Endodermal cell (in vitro differentiated cells): Measurements from ENCODE around the gene TFF1. TPM values are rescaled to one million over a fixed set of nuclear protein-coding genes. Genes with fewer than 3 reads are reported as not detected.

Experiments
- DNase-seq: peaks from one replicate; pipeline ENCODE4 v3.0.0-alpha.2; 2017
- H3K27ac ChIP-seq: 2 replicates; pipeline ENCODE4 v1.5.1; 2013; ENCODE audit warnings: mild to moderate bottlenecking, low read depth, low read length, moderate library complexity
- H3K27me3 ChIP-seq: 2 replicates; pipeline ENCODE4 v1.6.1; 2013; ENCODE audit warnings: mild to moderate bottlenecking, low read length, moderate library complexity; ENCODE audit not compliant: insufficient read depth, control insufficient read depth, poor library complexity, severe bottlenecking
- H3K36me3 ChIP-seq: 2 replicates; pipeline ENCODE4 v1.7.0; 2013; ENCODE audit warnings: mild to moderate bottlenecking, low read length, moderate library complexity; ENCODE audit not compliant: control insufficient read depth, insufficient read depth
- H3K4me1 ChIP-seq: one replicate; pipeline ENCODE4 v1.7.0; 2013; ENCODE audit warnings: low read length; ENCODE audit not compliant: control insufficient read depth, insufficient read depth
- H3K4me3 ChIP-seq: 2 replicates; pipeline ENCODE4 v1.5.1; 2013; ENCODE audit warnings: mild to moderate bottlenecking, low read length, moderate library complexity
- H3K9ac ChIP-seq: 2 replicates; pipeline ENCODE4 v1.6.1; 2013; ENCODE audit warnings: mild to moderate bottlenecking, low read length, moderate library complexity; ENCODE audit not compliant: poor library complexity, severe bottlenecking; ENCODE audit errors: extremely low read depth
- H3K9me3 ChIP-seq: 2 replicates; pipeline ENCODE4 v1.6.1; 2013; ENCODE audit warnings: mild to moderate bottlenecking, low read length, moderate library complexity; ENCODE audit not compliant: control insufficient read depth
- H3K27ac Mint-ChIP-seq: 2 replicates; pipeline ENCODE4 v1.8.0; 2020; ENCODE audit warnings: mixed read lengths
- H3K27me3 Mint-ChIP-seq: 2 replicates; pipeline ENCODE4 v1.8.0; 2021; ENCODE audit warnings: mild to moderate bottlenecking, mixed read lengths; ENCODE audit not compliant: insufficient read depth
- H3K36me3 Mint-ChIP-seq: 2 replicates; pipeline ENCODE4 v1.8.0; 2020; ENCODE audit warnings: low read depth, mixed read lengths
- H3K4me1 Mint-ChIP-seq: 2 replicates; pipeline ENCODE4 v1.8.0; 2020; ENCODE audit warnings: mixed read lengths
- H3K4me3 Mint-ChIP-seq: 2 replicates; pipeline ENCODE4 v1.8.0; 2020; ENCODE audit warnings: mild to moderate bottlenecking, moderate library complexity, mixed read lengths
- H3K9me3 Mint-ChIP-seq: 2 replicates; pipeline ENCODE4 v1.8.0; 2020; ENCODE audit warnings: mild to moderate bottlenecking, mixed read lengths
- CTCF ChIP-seq: fragments of 200-600 bp; sonication (generic); conservative IDR thresholded peaks from 2 replicates; pipeline ENCODE4 v1.5.0; 2021; ENCODE audit warnings: antibody characterized with exemption, mild to moderate bottlenecking
- WGBS, 2 experiments: methylation state at CpG; one replicate each; pipeline versions ENCODE4 v1.1.5 to v1.1.7; 2013; ENCODE audit warnings: missing lambda C conversion rate in 2 of 2, mixed read lengths in 1 of 2; ENCODE audit not compliant: insufficient coverage in 1 of 2, insufficient read length in 1 of 2; 5-methylcytosine and 5-hydroxymethylcytosine counted together
- total RNA-seq, 2 donors: library from RNA; stranded (reverse); fragmentation: NEBNext Ultra II Directional in 1 of 2; extraction: Animal tissue kit (Norgen Biotek cat#: 25700) in 1 of 2; gene quantifications; 2 replicates in 1 of 2; 3 replicates in 1 of 2; pipeline ENCODE4 v1.2.1, GENCODE V29; 2021

TFF1 gene
- total RNA-seq, 2 donors from 2014 or later = 1.6 to 3.7 TPM

GRCh38 chr21:42403611-42404231, 37.4 kb upstream of the TFF1 start, which contains the start of gene UBASH3A:
TSS of gene UBASH3A (plus strand) at chr21:42403902. CDS start at chr21:42403946, 44 bp downstream.
- H3K4me3 Mint-ChIP-seq = no peak within 1 kb of the TSS
- no peak within 1 kb of the TSS for H3K9ac ChIP-seq
- no peaks in the 10 kb centered on the region for H3K36me3 Mint-ChIP-seq
- WGBS, 2 experiments = 90 to 92% methylated on average over 17 to 21 of the region's 21 CpGs
- no peaks in the 10 kb centered on the region for H3K4me1 ChIP-seq
- H3K4me1 Mint-ChIP-seq = peaks cover 3% of the 10 kb centered on the region
- H3K36me3 ChIP-seq = no peaks in the 10 kb centered on the region
- no peaks in the 10 kb centered on the region for H3K27me3 ChIP-seq
- H3K27ac ChIP-seq = no peak within 1 kb of the TSS
- H3K4me3 ChIP-seq = no peak within 1 kb of the TSS
- no peaks in the 10 kb centered on the region for H3K27me3 Mint-ChIP-seq
- H3K9me3 Mint-ChIP-seq = no peaks in the 10 kb centered on the region
- peaks cover 7% of the 10 kb centered on the region for H3K9me3 ChIP-seq
- DNase-seq = no peak
- no peak within 1 kb of the TSS for H3K27ac Mint-ChIP-seq
- TF ChIP-seq CTCF = no peak

- H3K27ac ChIP-seq = no peak overlapping the region
- Mint-ChIP-seq H3K4me3 (no peak overlapping the region), H3K27ac (no peak overlapping the region), H3K36me3 (no peaks in the 10 kb centered on the region), H3K27me3 (no peaks in the 10 kb centered on the region), H3K9me3 (no peaks in the 10 kb centered on the region), H3K4me1 (peaks cover 10% of the 10 kb centered on the region)
- 80 to 91% methylated on average over 1 to 2 of the region's 2 CpGs for WGBS, 2 experiments
- H3K27me3 ChIP-seq = no peaks in the 10 kb centered on the region
- no peaks in the 10 kb centered on the region for H3K36me3 ChIP-seq
- H3K4me1 ChIP-seq = no peaks in the 10 kb centered on the region
- peaks cover 7% of the 10 kb centered on the region for H3K9me3 ChIP-seq
- no peak overlapping the region for H3K9ac ChIP-seq
- TF ChIP-seq CTCF = no peak
- no peak overlapping the region for H3K4me3 ChIP-seq
- no peak for DNase-seq
Observed at GRCh38 chr21:42401820-42402251, 35.5 kb upstream of the TFF1 start.

- Histone ChIP-seq H3K4me3 (no peak overlapping the region), H3K9me3 (peaks cover 7% of the 10 kb centered on the region), H3K4me1 (no peaks in the 10 kb centered on the region), H3K27me3 (no peaks in the 10 kb centered on the region), H3K27ac (no peak overlapping the region), H3K36me3 (no peaks in the 10 kb centered on the region), H3K9ac (no peak overlapping the region)
- Mint-ChIP-seq H3K36me3 (no peaks in the 10 kb centered on the region), H3K27ac (no peak overlapping the region), H3K4me3 (no peak overlapping the region), H3K9me3 (no peaks in the 10 kb centered on the region), H3K4me1 (peaks cover 10% of the 10 kb centered on the region), H3K27me3 (no peaks in the 10 kb centered on the region)
- no peak for TF ChIP-seq CTCF
- WGBS, 2 experiments = 83% methylated on average over 2 of the region's 3 CpGs; no CpG with 5 or more reads in 1 of the 2 experiments
- no peak for DNase-seq
Observed at GRCh38 chr21:42401154-42401553, 34.8 kb upstream of the TFF1 start.
